Activated T-cell treated with anti-CD3 and anti-CD28 coated beads for 1 hour (primary cell): ENCODE measurements around the gene EYS.
"Not testable (repeated sequence)": the region's sequence is repeated elsewhere in the genome, so short reads cannot be mapped to it uniquely, and the experiment has no call there.

Experiments used
- DNase-seq: peaks from one replicate; pipeline ENCODE4 v3.0.0-alpha.2; 2020; ENCODE audit warnings: low read depth

EYS gene

DNA sequence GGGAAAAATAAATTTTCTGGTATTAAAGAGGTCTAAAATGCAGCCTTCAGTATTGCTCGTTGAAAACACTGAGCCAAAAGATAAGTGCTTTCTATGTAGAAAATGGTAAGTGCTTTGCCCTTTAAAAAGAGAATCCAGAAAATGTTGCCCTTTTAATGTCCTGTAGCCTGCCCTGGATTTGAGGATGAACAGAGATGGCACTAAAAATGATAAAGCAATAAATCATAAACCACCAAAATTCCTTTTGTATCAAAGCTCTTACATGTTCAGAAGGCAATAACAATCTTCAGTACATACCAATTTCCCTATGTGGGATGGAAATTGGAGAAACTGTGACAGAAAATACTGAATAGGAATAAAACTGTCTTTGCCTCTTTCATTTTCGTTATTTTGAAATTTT lies 1665.7 kb downstream of the EYS start:
- no peak for DNase-seq

- no peak for DNase-seq
These were observed 1666.9 kb downstream of the EYS start for GRCh38 chr6:64040113-64040512.

- DNase-seq = no peak
These were observed 1669.6 kb downstream of the EYS start for GRCh38 chr6:64037427-64037826.

DNA sequence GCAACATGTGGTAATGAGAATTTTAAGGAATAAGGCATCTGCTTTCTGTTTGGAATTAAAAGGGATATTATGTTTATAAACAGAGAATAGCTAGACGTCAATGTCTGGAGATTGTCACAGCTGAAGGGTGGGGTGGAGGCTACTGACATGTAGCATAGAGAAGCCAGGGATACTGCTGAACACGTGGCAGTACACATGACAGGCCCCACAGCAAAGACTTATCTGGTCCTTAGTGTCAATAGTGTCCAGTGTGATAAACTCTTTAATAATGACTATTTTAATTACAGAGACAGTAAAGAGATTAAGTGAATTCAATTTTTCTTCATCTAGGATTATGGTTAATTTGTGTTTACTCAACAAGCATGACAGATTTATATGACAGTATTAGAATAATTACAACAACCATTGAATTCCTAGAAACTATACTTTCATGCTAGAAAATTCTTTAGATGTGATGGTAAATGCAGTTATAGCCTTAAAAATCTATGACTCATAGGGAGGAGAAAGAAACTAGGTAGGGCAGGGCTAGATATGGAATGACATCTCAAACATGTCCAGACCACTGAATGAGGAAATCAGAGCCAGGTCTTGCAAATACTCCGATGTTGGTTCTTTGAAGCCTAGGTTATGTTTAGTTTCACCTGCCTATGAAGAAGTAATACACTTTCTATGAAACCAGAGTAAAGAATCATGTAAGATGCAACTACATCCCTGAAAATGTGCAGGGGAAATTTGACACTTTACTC lies 1671.9 kb downstream of the EYS start:
- no peak for DNase-seq

GRCh38 chr6:64034291-64034690 lies 1672.7 kb downstream of the EYS start:
- no peak for DNase-seq

DNA sequence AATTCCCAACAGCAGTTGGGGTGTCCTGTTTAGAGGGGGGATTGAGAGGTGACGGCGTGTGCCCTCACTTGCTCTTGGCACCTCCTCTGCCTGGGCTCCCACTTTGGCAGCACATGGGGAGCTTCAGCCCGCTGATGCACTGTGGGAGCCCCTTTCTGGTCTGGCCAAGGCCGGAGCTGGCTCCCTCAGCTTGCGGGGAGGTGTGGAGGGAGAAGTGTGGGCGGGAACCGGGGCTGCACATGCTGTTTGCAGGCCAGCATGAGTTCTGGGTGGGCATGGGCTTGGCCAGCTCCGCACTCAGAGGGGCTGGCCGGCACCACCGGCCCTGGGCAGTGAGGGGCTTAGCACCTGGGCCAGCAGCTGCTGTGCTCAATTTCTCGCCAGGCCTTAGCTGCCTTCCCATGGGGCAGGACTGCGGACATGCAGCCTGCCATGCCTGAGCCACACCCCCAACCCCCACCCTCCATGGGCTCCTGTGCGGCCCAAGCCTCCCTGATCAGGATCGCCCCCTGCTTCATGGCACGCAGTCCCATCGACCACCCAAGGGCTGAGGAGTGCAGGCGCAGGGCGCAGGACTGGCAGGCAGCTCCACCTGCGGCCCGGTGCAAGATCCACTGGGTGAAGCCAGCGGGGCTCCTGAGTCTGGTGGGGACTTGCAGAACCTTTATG lies 1675.9 kb downstream of the EYS start:
- DNase-seq = not testable (repeated sequence)

- DNase-seq = no peak
These were observed 1683.3 kb downstream of the EYS start for GRCh38 chr6:64023693-64024092.

DNA sequence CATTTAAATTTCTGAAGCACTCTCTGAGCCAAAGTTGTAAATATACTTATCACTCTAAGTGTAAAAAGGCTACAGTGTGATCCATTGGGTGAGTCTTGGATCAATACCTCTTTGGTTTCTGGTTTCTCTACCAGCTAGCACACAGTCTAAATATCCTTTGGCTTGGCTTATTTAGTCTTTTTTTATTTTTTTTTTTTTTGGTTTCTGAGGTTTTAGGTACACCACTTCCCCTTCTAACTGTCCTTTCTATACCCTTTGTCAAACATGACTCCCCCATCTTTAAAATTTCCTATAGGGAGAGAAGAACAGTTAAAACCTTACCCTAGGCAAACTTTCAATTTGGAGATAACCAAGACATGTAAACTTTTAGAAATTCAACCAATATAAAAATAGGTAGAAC lies 1692.4 kb downstream of the EYS start:
- DNase-seq = no peak

- DNase-seq = no peak
These were observed 1694.0 kb downstream of the EYS start for GRCh38 chr6:64013011-64013410.

DNA sequence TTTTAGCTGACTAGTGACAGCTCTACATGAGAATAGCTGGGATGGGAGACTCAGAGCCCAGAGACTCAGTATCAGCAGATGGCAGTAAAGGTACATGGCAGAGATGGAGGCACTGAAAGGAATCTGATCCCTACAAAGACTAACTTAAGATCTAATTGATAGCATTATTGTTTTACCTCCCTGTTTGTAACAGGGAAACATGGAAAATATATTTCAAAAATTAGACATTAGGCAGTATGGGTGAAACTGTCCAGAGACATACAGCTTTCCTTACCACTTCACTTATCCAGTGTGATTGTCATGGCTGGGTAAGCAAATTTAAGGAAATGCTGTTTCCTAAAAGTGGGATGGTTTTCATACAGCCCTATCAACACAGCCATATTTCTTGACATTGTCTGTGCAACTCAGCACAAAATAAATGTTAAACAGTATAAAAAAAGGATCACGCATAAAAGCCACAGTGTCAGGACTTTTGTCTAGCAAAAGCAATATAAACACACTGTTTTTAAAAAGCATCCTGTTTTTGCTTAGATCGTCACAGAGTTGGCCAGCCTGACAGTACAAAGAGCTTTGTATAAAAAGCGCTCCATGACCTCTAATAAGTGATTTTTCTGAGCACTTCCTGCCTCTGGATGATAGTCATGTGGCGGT lies 1694.5 kb downstream of the EYS start:
- no peak for DNase-seq

DNA sequence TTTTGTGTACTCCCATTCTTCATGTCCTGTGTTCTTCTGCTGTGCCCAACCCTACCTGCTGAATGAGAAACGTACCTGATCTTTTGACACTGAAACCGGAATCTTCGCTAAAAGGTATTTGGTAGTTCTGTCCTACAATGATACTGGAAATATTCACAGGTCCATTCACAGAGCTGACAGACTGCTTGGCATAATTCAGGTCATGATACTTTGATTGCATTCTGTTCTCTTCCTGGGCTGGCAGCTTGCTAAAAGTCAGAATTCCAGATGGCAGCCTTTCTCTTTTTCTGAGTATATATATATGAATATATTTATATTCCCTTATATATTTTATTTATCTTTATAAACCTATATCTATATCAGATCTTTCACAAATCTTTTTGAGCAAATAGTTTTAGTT lies 1696.4 kb downstream of the EYS start:
- DNase-seq = no peak

DNA sequence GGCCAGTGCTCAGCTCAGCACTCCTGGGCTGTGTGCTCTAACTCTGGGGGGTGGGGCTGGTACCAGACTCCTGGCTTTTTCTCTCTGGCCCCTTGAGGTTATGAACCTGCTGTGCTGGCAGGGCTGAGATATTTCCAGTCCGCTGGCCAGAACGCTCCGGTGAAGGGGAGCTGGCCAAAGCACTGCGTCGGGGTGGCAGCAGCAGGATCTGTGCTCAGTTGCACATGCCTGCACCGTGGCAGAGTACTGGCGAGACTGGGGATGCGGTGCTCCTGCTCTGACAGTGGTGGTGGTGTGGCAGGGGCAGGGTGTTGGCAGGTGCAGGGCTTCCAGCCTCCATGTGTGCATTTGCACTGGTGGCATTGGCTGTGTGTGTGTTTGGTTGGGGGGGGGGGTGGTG lies 1697.0 kb downstream of the EYS start:
- no peak for DNase-seq

DNA sequence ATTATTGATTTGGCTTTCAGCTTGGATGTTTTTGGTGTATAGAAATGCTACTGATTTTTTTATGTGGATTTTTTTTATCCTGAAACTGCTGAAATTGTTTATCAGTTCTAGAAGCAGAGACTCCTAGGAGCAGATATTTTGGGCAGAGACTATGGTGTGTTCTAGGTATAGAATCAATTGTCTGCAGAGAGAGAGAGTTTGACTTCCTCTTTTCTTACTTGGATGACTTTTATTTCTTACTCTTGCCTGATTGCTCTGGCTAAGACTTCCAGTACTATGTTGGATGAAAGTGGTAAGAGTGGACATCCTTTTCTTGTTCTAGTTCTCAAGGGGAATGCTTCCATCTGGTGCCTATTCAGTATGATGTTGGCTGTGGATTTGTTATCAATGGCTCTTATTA lies 1700.8 kb downstream of the EYS start:
- no peak for DNase-seq

DNA sequence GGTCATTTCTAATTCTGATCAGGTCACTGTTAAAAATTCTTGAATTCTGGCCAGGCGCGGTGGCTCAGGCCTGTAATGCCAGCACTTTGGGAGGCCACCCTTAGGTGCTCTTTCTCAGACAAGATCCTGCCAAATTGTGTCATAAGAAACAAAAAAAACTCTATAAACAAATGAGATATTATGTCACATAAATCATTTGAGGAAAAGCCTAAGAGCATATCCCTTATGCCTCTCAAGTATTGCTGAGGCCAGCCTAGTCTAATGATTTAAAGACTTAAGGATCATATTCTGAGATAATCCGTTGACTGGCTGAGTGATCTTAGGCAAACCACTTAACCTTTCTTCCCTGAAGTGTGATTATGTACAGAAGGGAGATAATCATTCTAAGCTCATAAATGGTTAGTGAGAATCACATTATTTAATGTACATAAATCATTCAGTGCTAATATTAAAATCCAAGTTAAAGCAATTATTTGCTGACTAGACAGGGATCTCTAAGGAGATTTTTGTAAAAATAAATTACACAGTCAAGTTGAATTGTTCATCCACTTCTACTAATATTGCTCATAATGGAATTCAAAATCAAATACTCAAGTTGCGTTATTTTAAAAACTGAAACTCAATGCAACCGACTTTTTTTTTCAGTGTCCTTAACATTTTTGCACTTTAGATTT lies 1706.1 kb downstream of the EYS start:
- no peak for DNase-seq

- no peak for DNase-seq
These were observed 1707.4 kb downstream of the EYS start for GRCh38 chr6:63999613-64000012.

GRCh38 chr6:63998991-63999390 lies 1708.0 kb downstream of the EYS start:
- DNase-seq = no peak

DNA sequence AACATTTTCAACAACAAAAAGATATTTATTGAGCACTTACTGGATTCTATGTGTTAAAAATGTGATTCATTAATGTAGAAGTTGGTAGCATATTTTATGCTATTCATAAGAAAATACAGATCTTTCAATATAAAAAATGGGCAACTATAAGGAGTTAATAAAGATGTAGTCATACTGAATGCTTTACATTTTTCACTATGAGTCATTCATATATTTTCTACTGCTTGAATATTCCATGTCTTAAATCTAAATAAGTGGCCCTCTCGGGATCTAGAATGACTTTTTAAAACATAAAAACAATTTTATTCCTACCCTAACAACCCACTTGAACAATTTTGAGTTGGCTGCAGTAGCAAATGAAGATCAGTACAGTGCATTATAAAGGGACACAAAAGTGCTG lies 1709.3 kb downstream of the EYS start:
- no peak for DNase-seq

DNA sequence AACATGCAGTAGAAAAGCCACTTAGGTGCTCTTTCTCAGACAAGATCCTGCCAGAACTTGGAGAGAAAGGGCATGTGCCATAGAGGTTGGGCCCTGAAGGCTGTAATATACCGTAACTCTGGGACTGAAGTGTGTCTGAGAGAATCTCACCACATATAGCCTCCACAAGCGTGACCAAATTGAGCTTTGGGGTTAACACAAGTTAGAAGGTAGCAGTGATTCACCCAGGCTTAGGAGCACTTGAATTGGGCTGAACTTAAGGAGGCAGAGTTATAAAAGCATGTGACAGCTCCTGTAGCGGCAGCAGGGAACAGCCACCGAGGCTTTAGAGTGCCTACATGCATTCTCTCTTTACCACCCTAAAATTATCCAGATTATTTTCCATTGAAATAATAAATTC lies 1709.8 kb downstream of the EYS start:
- no peak for DNase-seq

- DNase-seq = no peak
These were observed 1721.8 kb downstream of the EYS start for GRCh38 chr6:63985223-63985622.

DNA sequence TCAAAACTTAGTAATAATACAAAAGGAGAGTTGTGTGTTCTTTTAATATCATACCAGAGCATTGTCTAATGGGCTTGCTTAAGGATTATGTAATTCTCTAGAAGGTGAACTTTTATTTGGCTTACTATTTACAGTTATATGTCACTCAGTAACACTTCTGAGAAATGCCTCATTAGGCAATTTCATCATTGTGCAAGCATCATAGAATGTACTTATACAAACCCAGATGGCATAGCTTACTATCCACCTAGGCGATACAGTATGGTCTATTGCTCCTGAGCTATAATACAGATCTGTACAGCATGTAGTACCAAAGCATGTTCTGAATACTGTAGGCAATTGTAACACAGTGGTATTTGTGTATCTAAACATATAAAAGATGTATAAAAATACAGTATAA lies 1731.3 kb downstream of the EYS start:
- no peak for DNase-seq

GRCh38 chr6:63968650-63969049 lies 1738.4 kb downstream of the EYS start:
- no peak for DNase-seq

GRCh38 chr6:63964366-63964765 lies 1742.7 kb downstream of the EYS start:
- no peak for DNase-seq

- no peak for DNase-seq
These were observed 1743.2 kb downstream of the EYS start for GRCh38 chr6:63963769-63964315.
